Activated CD8-positive, alpha-beta memory T cell treated with anti-CD3 and anti-CD28 coated beads for 24 hours (primary cell): ENCODE measurements around the gene OR2F1.

Experiments
- DNase-seq: peaks from one replicate; pipeline ENCODE4 v3.0.0-alpha.2; 2020

OR2F1 gene

GRCh38 chr7:143954544-143954943 is at the start of gene OR2F1:
Gene OR2F1 (plus strand): TSS chr7:143954844. CDS start chr7:143959971, 5,127 bp downstream.
- DNase-seq, result no peak

GRCh38 chr7:143905509-143905908 is 49.1 kb upstream of the OR2F1 start:
- no peak for DNase-seq

GRCh38 chr7:143906151-143906550 is 48.5 kb upstream of the OR2F1 start:
- no peak for DNase-seq

- no peak for DNase-seq
These were observed 47.7 kb upstream of the OR2F1 start for GRCh38 chr7:143906895-143907294.

- DNase-seq, result no peak
These were observed 46.5 kb upstream of the OR2F1 start for GRCh38 chr7:143908120-143908519.

GRCh38 chr7:143909863-143910262 is 44.8 kb upstream of the OR2F1 start:
- no peak for DNase-seq

GRCh38 chr7:143910473-143911248 is 44.0 kb upstream of the OR2F1 start:
- no peak for DNase-seq

- no peak for DNase-seq
These were observed 40.6 kb upstream of the OR2F1 start for GRCh38 chr7:143913945-143914615.

GRCh38 chr7:143914938-143915652 is 39.5 kb upstream of the OR2F1 start:
- no peak for DNase-seq

- no peak for DNase-seq
These were observed 29.8 kb upstream of the OR2F1 start for GRCh38 chr7:143924851-143925250.

GRCh38 chr7:143929224-143929920 is 25.3 kb upstream of the OR2F1 start:
- no peak for DNase-seq

- DNase-seq, result no peak
These were observed 22.9 kb upstream of the OR2F1 start for GRCh38 chr7:143931739-143932138.

GRCh38 chr7:143934526-143935325 is 19.9 kb upstream of the OR2F1 start, which contains the start of gene OR2F2:
Gene OR2F2 (plus strand): TSS chr7:143935233. CDS start chr7:143935233, 0 bp downstream.
- DNase-seq, result no peak

GRCh38 chr7:143936087-143937009 is 18.3 kb upstream of the OR2F1 start:
- no peak for DNase-seq

GRCh38 chr7:143938379-143939243 is 16.0 kb upstream of the OR2F1 start:
- no peak for DNase-seq

- no peak for DNase-seq
These were observed 9.2 kb upstream of the OR2F1 start for GRCh38 chr7:143945423-143945822.

GRCh38 chr7:143947111-143947510 is 7.5 kb upstream of the OR2F1 start:
- no peak for DNase-seq

GRCh38 chr7:143948733-143949132 is 5.9 kb upstream of the OR2F1 start:
- no peak for DNase-seq

GRCh38 chr7:143953421-143953820 is 1.2 kb upstream of the OR2F1 start:
- no peak for DNase-seq

GRCh38 chr7:143954135-143954534 is 509 bp upstream of the OR2F1 start:
- DNase-seq, result no peak
